Measurements from ENCODE around the gene FBXO30.

FBXO30 gene

GRCh38 chr6:145783796-145784195 is 30.8 kb downstream of the FBXO30 start:
- TF ChIP-seq MAX (IDR thresholded peaks at IDR 0.05; ENCODE audit: low read depth, low read length) (no peak), POLR2A (IDR thresholded peaks at IDR 0.05; ENCODE audit: extremely low read depth, insufficient read length) (no peak), MYC (IDR thresholded peaks at IDR 0.05; ENCODE audit: low read depth, low read length) (no peak), CTCF (IDR thresholded peaks at IDR 0.05; ENCODE audit: low read depth, low read length) (no peak)
- peak; percentile 35 for DNase-seq (ENCODE audit: low read depth)
- H3K4me3 ChIP-seq (ENCODE audit: low read depth, low read length), result no peak overlapping the region

GRCh38 chr6:145772846-145773245 is 41.7 kb downstream of the FBXO30 start:
- no peak for DNase-seq (ENCODE audit: low read depth)
- TF ChIP-seq MAX (IDR thresholded peaks at IDR 0.05; ENCODE audit: low read depth, low read length) (no peak), MYC (IDR thresholded peaks at IDR 0.05; ENCODE audit: low read depth, low read length) (no peak), CTCF (IDR thresholded peaks at IDR 0.05; ENCODE audit: low read depth, low read length) (no peak), POLR2A (IDR thresholded peaks at IDR 0.05; ENCODE audit: extremely low read depth, insufficient read length) (no peak)
- no peak overlapping the region for H3K4me3 ChIP-seq (ENCODE audit: low read depth, low read length)

DNA sequence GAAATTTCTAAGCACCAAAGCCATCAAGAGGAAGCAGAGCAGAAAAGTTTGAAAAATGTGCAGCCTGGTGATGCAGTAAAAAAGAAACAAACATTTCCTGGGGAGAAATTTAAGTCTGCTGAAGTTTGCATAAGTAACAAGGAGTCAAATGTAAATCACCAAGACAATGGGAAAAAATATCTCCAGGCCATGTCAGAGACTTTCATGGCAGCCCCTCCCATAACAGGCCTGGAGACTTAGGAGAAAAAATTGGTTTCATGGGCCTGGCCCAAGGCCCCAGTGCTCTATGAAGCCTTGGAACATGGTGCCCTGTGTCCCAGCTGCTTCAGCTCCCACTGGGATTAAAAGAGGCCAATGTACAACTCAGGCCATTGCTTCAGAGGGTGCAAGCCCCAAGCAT is 49.1 kb downstream of the FBXO30 start:
- TF ChIP-seq MAX (IDR thresholded peaks at IDR 0.05; ENCODE audit: low read depth, low read length), result no peak
- H3K4me3 ChIP-seq (ENCODE audit: low read depth, low read length), result no peak overlapping the region
- no peak for DNase-seq (ENCODE audit: low read depth)

GRCh38 chr6:145763742-145764141 is 50.9 kb downstream of the FBXO30 start:
- no peak for DNase-seq (ENCODE audit: low read depth)
- TF ChIP-seq MAX (IDR thresholded peaks at IDR 0.05; ENCODE audit: low read depth, low read length) (no peak), CTCF (IDR thresholded peaks at IDR 0.05; ENCODE audit: low read depth, low read length) (no peak), MYC (IDR thresholded peaks at IDR 0.05; ENCODE audit: low read depth, low read length) (no peak), POLR2A (IDR thresholded peaks at IDR 0.05; ENCODE audit: extremely low read depth, insufficient read length) (no peak)
- H3K4me3 ChIP-seq (ENCODE audit: low read depth, low read length), result no peak overlapping the region

DNA sequence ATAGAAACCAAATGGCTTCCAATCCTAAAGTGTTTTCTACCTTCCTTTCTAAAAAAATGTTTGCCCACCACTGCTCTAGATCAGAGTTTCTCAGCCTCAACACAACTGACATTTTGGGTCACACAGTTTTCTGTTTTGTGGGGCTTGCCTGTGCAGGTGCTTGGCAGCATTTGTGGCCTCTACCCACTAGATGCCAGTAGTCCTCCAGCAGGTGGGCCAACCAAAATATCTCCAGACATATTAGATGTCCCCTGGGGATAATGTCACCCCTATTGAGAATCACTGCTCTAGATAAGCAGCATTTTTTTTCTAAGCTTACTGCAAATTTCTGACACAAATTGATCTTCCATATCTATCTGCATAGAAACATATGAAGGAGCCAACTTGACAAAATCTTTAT is 53.0 kb downstream of the FBXO30 start:
- no peak overlapping the region for H3K4me3 ChIP-seq (ENCODE audit: low read depth, low read length)
- DNase-seq (ENCODE audit: low read depth), result no peak
- TF ChIP-seq MYC (IDR thresholded peaks at IDR 0.05; ENCODE audit: low read depth, low read length) (no peak), MAX (IDR thresholded peaks at IDR 0.05; ENCODE audit: low read depth, low read length) (no peak), POLR2A (IDR thresholded peaks at IDR 0.05; ENCODE audit: extremely low read depth, insufficient read length) (no peak), CTCF (IDR thresholded peaks at IDR 0.05; ENCODE audit: low read depth, low read length) (no peak)

DNA sequence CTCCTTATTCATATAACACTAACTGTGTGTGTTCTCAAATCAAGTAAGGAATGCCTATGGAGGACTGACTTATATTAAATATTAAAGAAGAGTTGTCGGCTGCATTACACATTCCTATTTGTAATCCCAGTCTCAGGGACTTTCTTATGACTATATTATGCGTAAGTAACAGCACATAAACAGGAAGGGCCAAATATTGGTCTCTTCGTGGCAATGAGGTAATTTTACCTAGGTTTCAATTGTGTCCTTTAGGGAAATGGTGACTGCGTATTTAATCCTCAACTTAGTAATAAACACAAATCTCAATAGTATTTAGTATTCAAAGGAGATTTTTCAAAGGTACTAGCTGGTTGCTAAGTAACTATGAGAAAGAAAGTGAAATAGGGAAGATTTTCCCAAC is 56.5 kb downstream of the FBXO30 start:
- TF ChIP-seq POLR2A (IDR thresholded peaks at IDR 0.05; ENCODE audit: extremely low read depth, insufficient read length), result no peak
- TF ChIP-seq MYC (IDR thresholded peaks at IDR 0.05; ENCODE audit: low read depth, low read length), result no peak
- no peak for TF ChIP-seq MAX (IDR thresholded peaks at IDR 0.05; ENCODE audit: low read depth, low read length)
- no peak overlapping the region for H3K4me3 ChIP-seq (ENCODE audit: low read depth, low read length)

GRCh38 chr6:145756170-145756662 is 58.4 kb downstream of the FBXO30 start:
- no peak overlapping the region for H3K4me3 ChIP-seq (ENCODE audit: low read depth, low read length)
- peak; percentile 75 for DNase-seq (ENCODE audit: low read depth)
- TF ChIP-seq CTCF (IDR thresholded peaks at IDR 0.05; ENCODE audit: low read depth, low read length), result no peak
- no peak for TF ChIP-seq POLR2A (IDR thresholded peaks at IDR 0.05; ENCODE audit: extremely low read depth, insufficient read length)
- no peak for TF ChIP-seq MAX (IDR thresholded peaks at IDR 0.05; ENCODE audit: low read depth, low read length)
- TF ChIP-seq MYC (IDR thresholded peaks at IDR 0.05; ENCODE audit: low read depth, low read length), result no peak

More for the DNA sequence above, 56.5 kb downstream of the FBXO30 start:
- no peak for DNase-seq (ENCODE audit: low read depth)

Measured in NB4 (cell line).